T follicular helper cell (primary cell): ENCODE results near the gene RNU6-1.

ENCODE experiments used
- DNase-seq: peaks from one replicate; pipeline ENCODE4 v3.0.0-alpha.2; 2020; ENCODE audit warnings: low read depth

Gene RNU6-1

GRCh38 chr15:67832897-67833709, 6.7 kb downstream of the RNU6-1 start:
- DNase-seq: no peak

GRCh38 chr15:67832031-67832551, 7.8 kb downstream of the RNU6-1 start:
- no peak for DNase-seq

- no peak for DNase-seq
Observed at GRCh38 chr15:67831363-67831762, 8.5 kb downstream of the RNU6-1 start.

DNA sequence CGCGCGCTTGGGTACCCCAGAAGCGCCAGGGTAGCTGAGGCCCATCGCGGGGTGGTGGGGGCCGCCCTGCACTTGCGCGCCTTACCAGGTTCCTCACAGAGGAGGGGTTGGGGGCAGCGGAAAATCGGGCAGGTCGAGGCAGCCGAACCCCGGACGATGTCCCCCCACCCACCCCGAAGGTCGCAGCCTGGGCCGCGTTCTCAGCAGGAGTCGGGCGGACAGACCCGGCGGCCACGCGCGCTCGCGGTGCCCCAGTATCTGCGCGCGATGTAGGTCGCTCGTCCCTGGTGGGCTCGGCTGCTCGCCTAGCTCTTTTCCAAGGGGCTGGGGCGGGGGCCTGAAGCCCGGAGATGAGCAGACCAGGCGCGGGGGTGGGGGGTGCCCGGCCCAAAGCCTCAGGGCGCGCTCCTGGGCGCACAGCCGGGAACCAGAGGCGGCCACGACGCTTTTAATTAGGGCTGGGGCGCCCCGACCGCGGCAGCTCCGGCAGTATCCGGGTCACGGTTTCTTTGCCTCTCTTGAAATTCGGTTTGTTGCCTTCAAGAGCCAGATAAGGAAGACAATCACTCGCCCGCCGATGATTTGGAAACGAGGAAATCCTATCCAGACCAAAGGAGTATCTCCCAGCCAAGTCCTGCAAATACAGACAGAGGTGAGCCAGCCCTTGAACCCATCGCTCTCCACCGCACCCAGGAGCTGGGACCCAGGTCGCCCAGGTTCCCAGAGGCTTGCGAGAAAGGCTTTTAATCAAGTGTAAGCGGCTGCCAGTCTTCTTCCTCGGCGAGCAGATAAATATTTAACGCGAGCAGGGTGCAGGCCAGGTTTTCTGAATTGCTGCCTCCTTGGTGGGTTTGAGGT, 10.0 kb downstream of the RNU6-1 start:
- no peak for DNase-seq

DNA sequence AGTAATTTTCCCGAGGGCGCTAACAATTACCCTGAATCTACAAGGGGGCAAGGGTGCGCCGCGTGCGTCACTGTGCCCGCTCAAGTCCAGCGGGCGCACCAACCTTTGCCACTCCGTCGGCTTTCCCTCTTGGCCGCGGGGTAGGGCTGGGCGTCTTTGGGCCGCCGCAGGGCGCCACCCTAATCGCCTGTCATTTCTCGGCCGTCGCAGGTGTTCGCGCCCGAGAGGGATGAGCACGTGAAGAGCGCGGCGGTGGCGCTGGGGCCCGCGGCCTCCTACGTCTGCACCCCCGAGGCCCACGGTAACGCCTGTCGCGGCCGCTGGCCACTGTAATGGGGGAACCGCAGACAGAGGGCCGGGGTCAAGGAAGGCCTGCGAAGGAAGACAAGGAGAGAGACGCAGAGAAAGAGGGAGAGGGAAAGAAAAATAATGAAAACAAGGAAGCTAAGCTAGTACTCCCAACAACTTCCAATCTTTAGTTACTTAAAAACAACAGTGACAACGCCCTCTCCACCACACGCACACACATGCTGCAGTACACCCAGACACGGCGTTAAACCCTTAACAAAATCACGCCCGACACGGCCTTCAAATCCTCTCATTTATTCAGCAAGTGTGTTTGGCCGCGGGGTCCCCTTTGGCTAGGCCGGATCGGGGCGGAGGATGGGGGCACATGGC, 10.7 kb downstream of the RNU6-1 start:
- DNase-seq: no peak

GRCh38 chr15:67828278-67828968, 11.4 kb downstream of the RNU6-1 start:
- DNase-seq: no peak

DNA sequence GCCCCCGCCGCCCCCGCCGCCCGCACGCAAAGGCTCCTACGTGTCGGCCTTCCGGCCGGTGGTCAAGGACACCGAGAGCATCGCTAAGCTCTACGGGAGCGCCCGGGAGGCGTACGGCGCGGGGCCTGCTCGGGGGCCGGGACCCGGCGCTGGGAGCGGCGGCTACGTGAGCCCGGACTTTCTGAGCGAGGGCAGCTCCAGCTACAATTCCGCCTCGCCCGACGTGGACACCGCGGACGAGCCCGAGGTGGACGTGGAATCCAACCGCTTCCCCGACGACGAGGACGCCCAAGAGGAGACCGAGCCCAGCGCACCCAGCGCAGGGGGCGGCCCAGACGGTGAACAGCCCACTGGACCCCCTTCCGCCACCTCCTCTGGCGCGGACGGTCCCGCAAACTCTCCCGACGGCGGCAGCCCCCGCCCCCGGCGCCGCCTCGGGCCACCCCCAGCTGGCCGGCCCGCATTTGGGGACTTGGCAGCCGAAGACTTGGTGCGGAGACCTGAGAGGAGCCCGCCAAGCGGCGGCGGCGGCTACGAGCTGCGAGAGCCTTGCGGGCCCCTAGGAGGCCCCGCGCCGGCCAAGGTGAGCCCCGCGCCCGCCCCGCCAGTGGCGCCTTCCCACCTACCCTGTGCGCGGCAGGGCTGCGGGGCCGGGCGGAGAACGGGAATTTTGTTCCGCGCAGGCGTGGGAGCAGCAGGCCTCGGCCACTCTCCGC, 12.1 kb downstream of the RNU6-1 start:
- DNase-seq: no peak

DNA sequence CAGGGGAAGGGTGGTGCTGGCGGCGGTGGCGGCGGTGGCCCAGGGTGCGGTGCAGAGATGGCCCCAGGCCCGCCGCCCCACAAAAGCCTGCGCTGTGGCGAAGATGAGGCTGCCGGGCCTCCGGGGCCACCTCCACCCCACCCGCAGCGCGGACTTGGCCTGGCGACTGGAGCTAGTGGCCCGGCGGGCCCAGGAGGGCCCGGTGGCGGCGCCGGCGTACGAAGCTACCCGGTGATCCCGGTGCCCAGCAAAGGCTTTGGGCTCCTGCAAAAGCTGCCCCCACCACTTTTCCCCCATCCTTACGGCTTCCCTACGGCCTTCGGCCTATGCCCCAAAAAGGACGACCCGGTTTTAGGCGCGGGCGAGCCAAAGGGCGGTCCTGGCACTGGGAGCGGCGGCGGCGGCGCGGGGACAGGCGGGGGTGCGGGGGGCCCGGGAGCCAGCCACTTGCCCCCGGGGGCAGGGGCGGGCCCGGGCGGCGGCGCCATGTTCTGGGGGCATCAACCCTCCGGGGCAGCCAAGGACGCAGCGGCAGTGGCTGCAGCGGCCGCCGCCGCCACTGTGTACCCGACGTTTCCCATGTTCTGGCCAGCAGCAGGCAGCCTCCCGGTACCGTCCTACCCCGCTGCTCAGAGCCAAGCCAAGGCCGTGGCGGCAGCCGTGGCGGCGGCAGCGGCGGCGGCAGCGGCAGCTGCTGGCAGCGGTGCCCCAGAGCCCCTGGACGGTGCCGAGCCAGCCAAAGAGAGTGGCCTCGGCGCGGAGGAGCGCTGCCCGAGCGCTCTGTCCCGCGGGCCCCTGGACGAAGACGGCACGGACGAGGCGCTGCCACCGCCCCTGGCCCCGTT, 12.9 kb downstream of the RNU6-1 start:
- no peak for DNase-seq

- DNase-seq: no peak
Observed at GRCh38 chr15:67825881-67826716, 13.7 kb downstream of the RNU6-1 start.

- DNase-seq: no peak
Observed at GRCh38 chr15:67824976-67825880, 14.6 kb downstream of the RNU6-1 start, which contains the start of gene SKOR1. Gene SKOR1 (plus strand): TSS chr15:67825509. CDS start chr15:67825603, 94 bp downstream.

DNA sequence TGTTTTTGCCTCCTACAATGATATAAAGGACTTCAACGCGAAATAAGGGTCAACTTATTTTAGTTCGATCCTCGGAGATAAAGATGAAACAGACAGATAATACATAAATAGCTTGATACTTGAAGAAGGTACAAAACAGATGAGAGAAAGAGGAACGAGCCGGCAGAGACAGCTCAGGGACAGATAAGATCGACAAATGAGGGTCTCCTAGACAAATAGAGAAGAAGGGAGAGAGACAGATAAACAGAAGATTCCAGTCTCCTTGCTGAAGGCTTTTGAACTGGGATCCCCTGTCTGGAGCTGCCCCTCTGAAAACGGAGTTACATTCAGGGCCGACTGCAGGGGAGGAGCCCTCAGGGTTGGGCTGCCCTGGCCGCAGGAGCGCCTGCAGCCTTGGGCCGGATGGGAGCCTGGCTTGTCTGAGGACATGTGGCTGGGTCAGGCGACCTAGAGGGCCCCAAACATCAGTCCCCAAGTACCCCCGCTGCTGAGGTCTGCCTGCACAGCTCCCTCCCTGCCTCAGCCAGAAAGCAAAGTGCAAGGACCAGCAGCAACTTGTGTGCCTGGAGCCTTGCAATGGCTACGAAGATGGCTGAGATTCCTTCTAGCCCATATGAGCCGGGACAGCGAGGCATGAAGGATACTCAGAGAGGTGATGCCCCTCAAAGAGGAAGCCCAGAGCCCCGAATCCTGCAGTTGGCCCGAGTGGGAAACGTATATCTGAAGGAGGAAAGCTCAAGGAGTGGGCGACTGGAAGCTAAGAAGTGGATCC, 15.5 kb downstream of the RNU6-1 start:
- DNase-seq: no peak

DNA sequence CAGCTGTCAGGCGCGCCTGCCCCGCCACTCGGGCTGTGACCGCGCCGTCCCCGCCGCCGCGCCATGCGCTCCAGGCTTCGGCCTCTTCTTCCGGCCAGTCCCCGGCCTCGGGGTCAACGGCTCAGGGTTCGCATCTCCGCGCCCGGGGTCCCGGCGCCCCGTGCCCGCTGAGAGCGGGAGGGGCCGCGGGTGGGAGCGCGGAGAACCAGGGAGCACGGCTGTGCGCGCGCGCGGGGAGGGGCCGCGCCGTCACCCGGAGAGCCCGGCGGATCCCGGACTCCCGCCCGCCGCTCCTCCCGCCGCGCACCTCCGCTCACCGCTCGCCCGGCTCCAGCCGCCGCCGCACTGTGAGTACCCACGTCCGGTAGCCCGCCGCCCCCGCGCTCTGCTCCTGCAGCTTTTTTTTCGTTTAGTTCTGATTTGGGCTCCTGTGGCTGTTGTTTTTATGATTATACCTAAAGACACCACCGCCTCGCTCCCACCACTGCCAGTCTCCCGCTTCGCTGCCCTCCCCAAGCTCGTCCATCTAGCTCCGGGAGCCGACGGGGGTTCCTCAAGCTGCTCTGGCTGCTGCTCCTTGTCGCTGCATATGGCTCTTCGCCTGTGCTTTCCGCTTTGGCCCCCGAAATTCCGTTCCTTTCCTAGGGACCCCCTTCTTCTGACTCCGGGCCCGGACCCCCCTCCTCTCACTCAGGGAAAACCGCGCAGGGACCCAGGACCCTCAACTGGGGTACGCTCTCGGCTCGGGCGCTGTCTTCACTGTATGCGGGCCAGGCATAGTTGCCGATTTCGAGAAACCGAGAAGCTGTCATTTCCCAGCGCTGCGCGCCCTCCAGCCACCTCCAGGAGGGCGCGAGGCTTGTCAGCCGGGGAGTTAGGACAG, 16.3 kb downstream of the RNU6-1 start:
- DNase-seq: no peak

DNA sequence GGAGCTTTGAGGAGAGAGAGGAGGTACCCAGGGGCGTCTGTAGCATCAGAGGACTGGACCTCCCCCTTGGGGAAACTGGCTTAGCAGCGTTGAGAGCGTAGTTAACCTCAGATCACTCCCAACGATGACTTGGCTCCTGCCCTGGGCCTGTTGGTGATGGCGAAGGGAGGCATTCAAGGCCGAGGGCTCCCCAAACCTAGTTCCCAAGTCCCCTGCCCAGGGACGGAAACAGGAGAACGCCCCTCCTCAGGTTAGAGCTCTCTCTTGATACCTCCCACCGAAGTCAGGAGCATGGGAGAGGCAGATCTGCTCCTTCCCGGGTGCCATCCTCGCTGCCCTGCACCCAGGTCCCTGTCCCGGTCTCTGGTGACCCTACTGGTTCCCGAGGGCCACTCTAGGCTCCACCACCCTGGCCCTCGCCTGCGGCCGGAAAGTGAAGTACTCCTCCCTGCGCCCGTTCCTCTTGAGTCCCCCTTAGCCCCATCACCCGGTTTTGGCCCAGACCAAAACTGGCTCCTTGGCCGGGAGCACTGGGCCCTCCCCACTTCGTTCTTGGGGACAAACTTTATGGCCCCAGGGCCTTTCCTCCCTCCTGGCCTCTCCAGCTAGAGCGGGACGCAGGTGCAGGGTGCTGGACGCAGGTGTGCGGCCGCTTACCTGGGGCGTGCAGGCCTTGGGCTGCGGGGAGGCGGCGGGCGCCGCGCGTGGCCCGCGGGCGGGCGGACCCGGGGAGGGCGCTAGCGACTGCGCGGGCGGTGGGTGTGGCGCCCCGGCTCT, 17.1 kb downstream of the RNU6-1 start:
- no peak for DNase-seq

GRCh38 chr15:67821784-67822440, 17.9 kb downstream of the RNU6-1 start:
- no peak for DNase-seq
